ENCODE measurements around the gene CTNNA3. TPM values are rescaled to one million over a fixed set of nuclear protein-coding genes. Genes with fewer than 3 reads are reported as not detected.
"Not testable (repeated sequence)": the region's sequence is repeated elsewhere in the genome, so short reads cannot be mapped to it uniquely, and the experiment has no call there.

The CTNNA3 gene
- total RNA-seq, 1 donor from 2014 or later, result 0.92 TPM

DNA sequence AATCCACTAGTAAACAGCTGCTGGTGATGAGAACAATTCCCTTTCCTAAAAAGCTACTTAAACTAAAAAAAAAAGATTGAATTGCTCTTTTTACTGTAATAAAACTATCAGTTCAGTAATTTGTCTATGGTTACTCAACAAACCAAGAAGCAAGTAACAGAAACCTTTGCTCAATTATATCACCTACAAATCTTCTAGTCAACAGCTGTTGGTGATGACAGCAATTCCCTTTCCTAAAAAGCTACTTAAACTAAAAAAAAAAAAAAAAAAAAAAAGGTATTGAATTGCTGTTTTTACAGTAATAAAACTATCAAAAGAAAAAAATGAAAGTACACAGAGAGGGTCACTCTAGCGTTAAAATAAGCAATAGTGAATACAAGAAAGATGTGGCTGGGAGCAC, 158.1 kb downstream of the CTNNA3 start:
- H3K36me3 Mint-ChIP-seq (ENCODE audit: low read depth), result no peaks in the 10 kb centered on the region
- TF ChIP-seq CTCF (IDR thresholded peaks at IDR 0.05), result no peak
- DNase-seq (ENCODE audit: low spot score), result no peak
- no peaks in the 10 kb centered on the region for H3K27me3 Mint-ChIP-seq (ENCODE audit: low read depth)
- no peak overlapping the region for H3K27ac Mint-ChIP-seq (ENCODE audit: unreplicated experiment)
- peaks cover 11% of the 10 kb centered on the region for H3K4me1 Mint-ChIP-seq (ENCODE audit: low read depth)
- no peak overlapping the region for H3K4me3 Mint-ChIP-seq (ENCODE audit: unreplicated experiment)
- peaks cover 3% of the 10 kb centered on the region for H3K9me3 Mint-ChIP-seq (ENCODE audit: low read depth)

- TF ChIP-seq CTCF (IDR thresholded peaks at IDR 0.05), result no peak
- Mint-ChIP-seq H3K4me1 (ENCODE audit: low read depth) (peaks cover 7% of the 10 kb centered on the region), H3K27ac (ENCODE audit: unreplicated experiment) (no peak overlapping the region), H3K36me3 (ENCODE audit: low read depth) (no peaks in the 10 kb centered on the region), H3K9me3 (ENCODE audit: low read depth) (peaks cover 14% of the 10 kb centered on the region), H3K27me3 (ENCODE audit: low read depth) (no peaks in the 10 kb centered on the region), H3K4me3 (ENCODE audit: unreplicated experiment) (no peak overlapping the region)
- no peak for DNase-seq (ENCODE audit: low spot score)
Observed at GRCh38 chr10:67533376-67533775, 162.6 kb downstream of the CTNNA3 start.

GRCh38 chr10:67530990-67531389, 165.0 kb downstream of the CTNNA3 start:
- not testable (repeated sequence) for H3K4me1 Mint-ChIP-seq (ENCODE audit: low read depth); H3K4me3 Mint-ChIP-seq (ENCODE audit: unreplicated experiment); H3K36me3 Mint-ChIP-seq (ENCODE audit: low read depth); H3K27ac Mint-ChIP-seq (ENCODE audit: unreplicated experiment); DNase-seq (ENCODE audit: low spot score); H3K27me3 Mint-ChIP-seq (ENCODE audit: low read depth)
- peaks cover 14% of the 10 kb centered on the region for H3K9me3 Mint-ChIP-seq (ENCODE audit: low read depth)

DNA sequence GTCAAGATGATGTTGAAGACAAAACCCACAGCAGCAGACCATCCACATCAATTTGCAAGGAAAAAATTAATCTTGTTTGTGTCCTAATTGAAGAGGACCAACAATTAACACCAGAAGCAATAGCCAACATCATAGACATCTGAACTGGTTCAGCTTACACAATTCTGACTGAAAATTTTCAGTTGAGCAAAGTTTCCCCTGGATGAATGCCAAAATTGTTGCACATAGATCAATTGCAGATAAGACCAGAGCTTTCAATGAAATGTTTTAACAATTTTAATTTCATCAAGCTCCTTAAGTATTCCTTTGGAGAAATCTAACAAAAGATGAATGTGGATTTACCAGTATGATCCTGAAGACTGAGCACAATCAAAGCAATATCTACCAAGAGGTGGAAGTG, 168.6 kb downstream of the CTNNA3 start:
- H3K4me3 Mint-ChIP-seq (ENCODE audit: unreplicated experiment), result no peak overlapping the region
- TF ChIP-seq CTCF (IDR thresholded peaks at IDR 0.05), result no peak
- H3K9me3 Mint-ChIP-seq (ENCODE audit: low read depth), result peaks cover 11% of the 10 kb centered on the region
- no peaks in the 10 kb centered on the region for H3K4me1 Mint-ChIP-seq (ENCODE audit: low read depth)
- H3K27me3 Mint-ChIP-seq (ENCODE audit: low read depth), result no peaks in the 10 kb centered on the region
- no peak overlapping the region for H3K27ac Mint-ChIP-seq (ENCODE audit: unreplicated experiment)
- H3K36me3 Mint-ChIP-seq (ENCODE audit: low read depth), result no peaks in the 10 kb centered on the region
- DNase-seq (ENCODE audit: low spot score), result no peak

DNA sequence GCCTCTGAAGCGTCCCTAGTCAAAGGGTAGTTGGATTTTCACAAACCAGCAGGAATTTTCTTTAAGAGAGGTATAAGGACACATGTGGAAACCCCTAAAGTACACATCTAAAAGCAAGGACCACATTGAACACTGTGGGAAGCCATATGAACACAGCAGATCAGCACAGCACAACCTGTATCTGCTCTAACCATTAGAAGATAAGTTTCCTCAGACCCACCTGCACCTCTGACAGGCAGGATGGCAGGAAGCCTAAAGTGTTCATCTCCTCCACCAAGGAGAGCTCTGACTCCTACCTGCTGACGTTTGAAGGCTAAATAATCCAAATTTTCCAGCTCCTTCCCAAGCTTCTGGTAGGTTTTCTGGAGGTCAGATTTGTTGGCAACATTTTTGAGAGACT, 174.4 kb downstream of the CTNNA3 start:
- Mint-ChIP-seq H3K4me3 (ENCODE audit: unreplicated experiment) (no peak overlapping the region), H3K27me3 (ENCODE audit: low read depth) (no peaks in the 10 kb centered on the region), H3K4me1 (ENCODE audit: low read depth) (peaks cover 3% of the 10 kb centered on the region), H3K27ac (ENCODE audit: unreplicated experiment) (no peak overlapping the region), H3K9me3 (ENCODE audit: low read depth) (no peaks in the 10 kb centered on the region), H3K36me3 (ENCODE audit: low read depth) (no peaks in the 10 kb centered on the region)
- DNase-seq (ENCODE audit: low spot score), result no peak
- no peak for TF ChIP-seq CTCF (IDR thresholded peaks at IDR 0.05)

- DNase-seq (ENCODE audit: low spot score), result no peak
- no peaks in the 10 kb centered on the region for H3K9me3 Mint-ChIP-seq (ENCODE audit: low read depth)
- H3K27me3 Mint-ChIP-seq (ENCODE audit: low read depth), result no peaks in the 10 kb centered on the region
- peak; percentile 94 for TF ChIP-seq CTCF (IDR thresholded peaks at IDR 0.05)
- H3K4me3 Mint-ChIP-seq (ENCODE audit: unreplicated experiment), result no peak overlapping the region
- no peaks in the 10 kb centered on the region for H3K36me3 Mint-ChIP-seq (ENCODE audit: low read depth)
- H3K4me1 Mint-ChIP-seq (ENCODE audit: low read depth), result peaks cover 3% of the 10 kb centered on the region
- H3K27ac Mint-ChIP-seq (ENCODE audit: unreplicated experiment), result no peak overlapping the region
Observed at GRCh38 chr10:67520924-67521520, 175.0 kb downstream of the CTNNA3 start.
